Bronchial epithelial cell (primary cell): Measurements from ENCODE around the gene DUSP3. TPM values are rescaled to one million over a fixed set of nuclear protein-coding genes. Genes with fewer than 3 reads are reported as not detected.
A peak's percentile ranks its signal among the peaks of the same experiment; 100 is the strongest.

Experiments used
- DNase-seq: peaks from one replicate; pipeline ENCODE4 v3.0.0-alpha.2; 2010; ENCODE audit warnings: low read depth
- FAIRE-seq: peaks from 2 replicates; lab custom pipeline; 2011; peaks lifted over from hg19 to GRCh38; lab: Jason Lieb, UNC
- H3K27me3 ChIP-seq: 2 replicates; pipeline ENCODE4 v1.5.1; 2011; ENCODE audit warnings: low read length; ENCODE audit not compliant: control insufficient read depth, insufficient read depth
- H3K36me3 ChIP-seq: 2 replicates; pipeline ENCODE4 v1.5.1; 2011; ENCODE audit warnings: low read length; ENCODE audit not compliant: control insufficient read depth, insufficient read depth
- H3K4me3 ChIP-seq: 2 replicates; pipeline ENCODE4 v1.5.1; 2011; ENCODE audit warnings: mild to moderate bottlenecking, low read depth, low read length, control low read depth
- CTCF ChIP-seq: IDR thresholded peaks from 2 replicates; pipeline ENCODE4 v1.5.1; 2011; ENCODE audit warnings: mild to moderate bottlenecking, moderate library complexity, low read length, control low read depth, inconsistent platforms; ENCODE audit not compliant: insufficient read depth, severe bottlenecking
- total RNA-seq: library from RNA; depleted of rRNA; stranded (reverse); fragments of >200 nt; gene quantifications from 2 replicates; pipeline ENCODE4 v1.2.1, GENCODE V29; 2014

The DUSP3 gene
- total RNA-seq, 1 donor from 2014 or later = 36.9 TPM

GRCh38 chr17:43822570-43823190 lies 43.9 kb upstream of the DUSP3 start:
- no peak for TF ChIP-seq CTCF
- no peak overlapping the region for H3K4me3 ChIP-seq
- FAIRE-seq (no peak), DNase-seq (no peak)
- H3K27me3 ChIP-seq = no peaks in the 10 kb centered on the region
- peaks cover 16% of the 10 kb centered on the region for H3K36me3 ChIP-seq

GRCh38 chr17:43820759-43821158 lies 42.0 kb upstream of the DUSP3 start:
- DNase-seq (no peak), FAIRE-seq (no peak)
- H3K36me3 ChIP-seq = peaks cover 13% of the 10 kb centered on the region
- no peak for TF ChIP-seq CTCF
- H3K4me3 ChIP-seq = no peak overlapping the region
- no peaks in the 10 kb centered on the region for H3K27me3 ChIP-seq

GRCh38 chr17:43818966-43819365 lies 40.2 kb upstream of the DUSP3 start:
- FAIRE-seq (peak; percentile 86), DNase-seq (no peak)
- no peak for TF ChIP-seq CTCF
- Histone ChIP-seq H3K4me3 (no peak overlapping the region), H3K27me3 (no peaks in the 10 kb centered on the region), H3K36me3 (peaks cover 9% of the 10 kb centered on the region)

- H3K4me3 ChIP-seq = no peak overlapping the region
- H3K36me3 ChIP-seq = peaks cover 14% of the 10 kb centered on the region
- H3K27me3 ChIP-seq = no peaks in the 10 kb centered on the region
- no peak for TF ChIP-seq CTCF
- no peak for DNase-seq
- FAIRE-seq = no peak
Measured at GRCh38 chr17:43817826-43818225, 39.0 kb upstream of the DUSP3 start.

GRCh38 chr17:43816336-43817320 lies 37.9 kb upstream of the DUSP3 start:
- Histone ChIP-seq H3K4me3 (no peak overlapping the region), H3K27me3 (no peaks in the 10 kb centered on the region), H3K36me3 (peaks cover 15% of the 10 kb centered on the region)
- no peak for FAIRE-seq
- TF ChIP-seq CTCF = no peak
- DNase-seq = no peak
